ENCODE data around the gene KRT14. TPM values are rescaled to one million over a fixed set of nuclear protein-coding genes. Genes with fewer than 3 reads are reported as not detected.
"Not testable (repeated sequence)": the region's sequence is repeated elsewhere in the genome, so short reads cannot be mapped to it uniquely, and the experiment has no call there.

The KRT14 gene
- total RNA-seq, 2 donors from 2014 or later = 1.3 to 2.0 TPM

DNA sequence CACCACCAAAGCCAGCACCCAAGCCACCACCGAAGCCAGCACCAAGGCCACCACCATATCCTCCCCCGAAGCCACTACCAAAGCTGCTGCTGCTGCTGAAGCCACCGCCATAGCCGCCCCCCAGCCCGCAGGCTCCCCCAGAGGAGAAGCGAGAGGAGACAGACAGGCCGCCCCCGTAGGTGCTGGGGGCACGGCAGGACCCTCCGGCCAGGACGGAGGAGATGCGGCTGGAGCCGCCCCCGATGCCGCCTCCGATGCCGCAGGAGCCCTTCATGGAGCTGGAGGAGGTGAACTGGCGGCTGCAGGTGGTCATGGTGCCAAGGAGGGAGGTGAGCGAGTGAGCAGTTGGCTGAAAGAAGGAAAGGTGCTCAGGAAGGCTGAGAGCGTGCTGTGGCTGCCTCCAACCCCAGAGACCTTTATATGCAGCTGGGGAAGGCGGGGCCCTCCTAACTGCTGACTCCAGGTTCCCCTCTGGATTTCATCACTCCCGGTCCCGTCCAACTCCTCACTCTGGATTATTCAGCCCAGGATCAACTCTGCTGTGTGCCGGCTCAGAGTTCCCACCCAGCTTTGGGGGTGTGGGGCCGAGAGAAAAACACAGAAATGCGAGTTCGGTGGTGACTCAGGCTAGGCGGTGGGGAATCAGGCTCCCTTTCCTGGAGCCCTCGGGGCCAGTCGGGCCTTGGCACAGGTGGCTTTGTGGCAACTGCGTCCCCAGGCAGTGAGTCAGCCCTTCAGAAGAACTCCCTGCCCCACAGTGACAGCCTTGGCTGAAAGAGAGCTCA lies 25.9 kb upstream of the KRT14 start, which contains the start of gene KRT16:
KRT16 (minus strand) TSS at position 392 of the 785 bp plus-strand sequence; CDS start at position 313, 79 bp downstream.
- DNase-seq (ENCODE audit: low spot score) = peak; percentile 84

DNA sequence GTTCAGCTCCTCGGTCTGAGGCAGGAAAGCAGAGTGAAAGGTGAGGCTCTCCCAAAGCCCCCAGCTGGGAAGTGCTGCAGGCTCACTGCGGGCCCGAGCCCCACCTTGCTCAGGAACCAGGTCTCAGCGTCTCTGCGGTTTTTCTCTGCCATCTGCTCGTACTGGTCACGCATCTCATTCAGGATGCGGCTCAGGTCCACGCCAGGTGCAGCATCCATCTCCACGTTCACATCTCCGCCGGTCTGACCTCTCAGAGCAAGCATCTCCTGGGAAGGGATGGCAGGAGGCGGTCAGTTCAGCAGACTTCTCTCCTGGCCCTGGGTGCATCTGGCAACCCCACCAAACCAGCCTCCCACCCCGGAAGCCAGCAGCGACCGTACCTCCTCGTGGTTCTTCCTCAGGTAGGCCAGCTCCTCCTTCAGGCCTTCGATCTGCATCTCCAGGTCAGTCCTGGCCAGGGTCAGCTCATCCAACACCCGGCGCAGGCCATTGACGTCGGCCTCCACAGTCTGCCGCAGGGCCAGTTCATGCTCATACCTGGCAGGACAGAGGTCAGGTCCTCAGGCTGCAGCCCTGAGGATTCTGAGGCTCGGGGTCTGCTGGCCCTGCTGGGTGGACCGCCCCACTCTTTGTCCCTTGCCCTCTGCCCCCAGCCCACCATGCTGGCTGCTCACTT lies 24.4 kb upstream of the KRT14 start:
- DNase-seq (ENCODE audit: low spot score) = peak; percentile 62
- intact Hi-C loops (cut with DNase I) = no loop called here

More for the DNA sequence above, 25.9 kb upstream of the KRT14 start, which contains the start of gene KRT16:
- intact Hi-C loops (cut with DNase I) = not testable (repeated sequence)

DNA sequence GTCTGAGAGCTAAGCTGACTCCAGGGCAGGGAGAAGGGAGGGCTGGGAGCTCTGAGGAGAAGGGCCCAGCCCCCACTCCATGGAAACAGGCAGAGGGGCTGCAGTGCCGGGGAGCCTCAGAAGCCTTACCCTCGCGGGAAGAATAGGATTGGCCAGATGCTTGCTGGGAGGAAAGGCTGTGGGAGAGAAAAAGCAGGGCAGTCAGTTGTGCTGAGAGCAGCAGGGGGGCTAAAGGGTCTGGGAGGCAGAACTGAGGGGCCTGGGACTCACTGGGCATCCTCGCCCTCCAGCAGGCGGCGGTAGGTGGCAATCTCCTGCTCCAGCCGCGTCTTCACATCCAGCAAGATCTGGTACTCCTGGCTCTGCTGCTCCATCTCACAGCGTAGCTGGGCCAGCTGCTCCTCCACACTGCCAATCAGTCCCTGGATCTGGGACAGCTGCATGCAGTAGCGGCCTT lies 23.4 kb upstream of the KRT14 start:
- intact Hi-C loops (cut with DNase I) = not testable (repeated sequence)
- DNase-seq (ENCODE audit: low spot score) = peak; percentile 47

DNA sequence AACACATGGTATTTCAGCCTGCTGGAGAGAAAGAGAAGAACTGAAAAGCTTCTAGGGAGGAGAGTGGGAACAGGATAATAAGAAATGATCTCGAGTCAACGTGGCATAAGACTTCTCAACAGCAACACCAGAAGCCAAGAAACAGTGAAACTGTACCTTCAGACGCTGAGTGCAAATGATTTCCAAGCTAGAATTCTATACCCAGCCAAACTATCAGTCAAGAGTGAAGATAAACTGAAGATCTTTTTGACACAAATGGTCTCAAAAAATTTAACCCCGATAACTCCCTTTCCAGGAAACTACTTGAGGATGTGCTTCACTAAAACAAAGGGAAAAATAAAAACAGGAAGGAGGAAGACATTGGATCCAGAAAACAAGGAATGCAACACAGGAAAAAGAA lies 20.2 kb upstream of the KRT14 start:
- intact Hi-C loops (cut with DNase I); DNase-seq (ENCODE audit: low spot score): not testable (repeated sequence)

DNA sequence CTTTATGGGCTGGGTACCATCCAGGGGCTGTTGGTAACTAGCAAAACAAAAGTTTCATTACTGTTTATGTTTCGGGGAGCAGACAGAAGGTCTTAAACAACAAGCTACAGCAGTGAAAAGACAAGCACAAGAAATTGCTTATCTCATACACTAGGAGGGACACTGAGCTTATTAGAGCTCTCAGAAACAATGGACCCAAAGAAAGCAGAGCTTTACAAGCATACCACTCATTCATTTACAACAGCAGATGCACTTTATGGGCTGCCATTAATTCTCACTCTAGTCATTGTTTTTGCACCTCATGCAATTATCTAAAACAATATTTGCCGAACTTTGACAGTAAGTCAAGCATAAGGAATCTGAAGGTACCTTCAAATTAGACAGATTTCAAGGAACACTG lies 15.8 kb upstream of the KRT14 start:
- intact Hi-C loops (cut with DNase I) = no loop called here
- DNase-seq (ENCODE audit: low spot score) = no peak

DNA sequence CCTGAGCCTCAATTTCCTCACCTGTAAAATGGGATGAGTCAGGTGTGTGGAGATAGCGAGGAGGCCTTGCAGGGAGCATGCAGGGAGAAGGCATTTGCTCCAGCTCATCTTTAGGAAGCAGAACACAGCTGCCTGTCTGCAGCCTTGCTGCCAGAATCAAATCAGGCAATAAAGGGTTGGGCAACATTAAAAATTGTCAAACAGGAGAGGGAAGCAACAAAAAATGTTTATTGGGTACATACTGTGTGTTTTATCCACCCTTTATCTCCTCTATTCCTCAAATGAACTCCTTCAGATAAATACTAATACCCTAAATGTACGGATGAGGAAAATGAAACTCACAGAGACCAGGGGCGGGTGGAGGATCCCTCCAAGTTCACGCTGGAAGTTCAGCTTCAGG lies 13.6 kb upstream of the KRT14 start:
- intact Hi-C loops (cut with DNase I) = no loop called here
- DNase-seq (ENCODE audit: low spot score) = peak; percentile 2

DNA sequence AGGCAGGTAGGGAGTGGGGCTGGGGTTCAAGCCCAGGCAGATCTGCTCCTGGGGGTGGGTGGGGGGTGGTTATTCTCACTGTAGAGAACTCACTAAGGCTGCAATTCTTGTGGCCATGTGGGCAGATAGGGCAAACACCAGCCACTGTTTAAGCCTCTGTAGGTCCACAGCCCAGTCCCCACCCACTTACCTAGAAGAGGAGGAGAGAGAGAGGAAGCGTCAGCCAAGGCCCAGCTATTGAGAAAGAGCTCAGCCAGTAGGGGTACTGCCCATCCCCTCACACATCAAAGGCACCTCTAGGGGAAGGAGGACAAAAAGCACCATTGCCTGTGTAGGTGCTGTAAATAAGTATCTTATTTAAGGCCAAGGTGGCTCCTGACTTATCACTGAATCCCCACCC lies 13.0 kb upstream of the KRT14 start:
- no peak for DNase-seq (ENCODE audit: low spot score)
- intact Hi-C loops (cut with DNase I) = no loop called here

DNA sequence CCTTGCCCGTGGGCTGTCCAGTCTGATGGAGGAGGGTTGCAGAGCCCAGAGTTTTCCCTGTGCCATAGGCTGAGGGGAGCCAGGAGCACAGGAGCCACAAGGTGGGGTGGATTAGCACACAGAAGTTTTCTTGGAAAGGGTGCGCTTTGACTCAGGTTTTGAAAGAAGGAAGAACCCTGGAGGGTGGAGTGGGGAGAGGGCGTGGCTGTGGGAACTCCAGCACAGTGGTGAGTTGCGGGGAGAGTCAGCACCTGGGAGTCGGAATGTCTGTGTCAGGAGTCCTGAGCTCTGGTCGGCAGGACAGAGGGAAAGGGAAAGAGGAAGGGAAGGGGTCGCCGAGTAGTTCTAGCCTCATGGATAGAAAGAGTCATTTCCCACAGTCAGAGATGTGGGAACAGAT lies 8.9 kb upstream of the KRT14 start:
- DNase-seq (ENCODE audit: low spot score) = peak; percentile 18
- intact Hi-C loops (cut with DNase I) = no loop called here

DNA sequence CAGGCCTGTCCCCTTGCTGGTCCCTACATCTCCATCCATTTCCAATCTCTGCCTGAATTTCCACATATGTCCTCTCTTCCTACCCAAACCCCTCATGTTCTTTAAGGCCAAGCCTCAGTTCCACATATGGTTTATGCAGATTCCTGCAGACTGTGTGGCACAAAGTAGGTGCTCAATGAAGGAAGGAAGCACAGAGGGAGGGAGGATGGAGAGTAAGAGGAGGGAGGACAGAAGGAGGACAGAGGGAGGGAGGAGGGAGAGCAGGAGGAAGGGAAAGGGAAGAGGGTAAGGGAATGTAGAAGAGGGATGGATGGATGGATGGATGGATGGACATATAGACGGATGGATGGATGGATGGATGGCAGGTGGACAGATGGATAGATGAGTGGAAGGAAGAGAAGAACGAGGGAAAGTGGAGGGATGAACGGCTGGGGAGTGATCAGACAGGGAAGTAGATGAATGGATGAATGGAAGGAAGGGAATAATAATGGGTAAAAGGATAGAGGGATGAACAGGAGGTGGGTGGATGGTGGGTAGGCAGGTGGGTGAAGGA lies 7.7 kb upstream of the KRT14 start:
- peak; percentile 1 for DNase-seq (ENCODE audit: low spot score)
- intact Hi-C loops (cut with DNase I) = no loop called here

DNA sequence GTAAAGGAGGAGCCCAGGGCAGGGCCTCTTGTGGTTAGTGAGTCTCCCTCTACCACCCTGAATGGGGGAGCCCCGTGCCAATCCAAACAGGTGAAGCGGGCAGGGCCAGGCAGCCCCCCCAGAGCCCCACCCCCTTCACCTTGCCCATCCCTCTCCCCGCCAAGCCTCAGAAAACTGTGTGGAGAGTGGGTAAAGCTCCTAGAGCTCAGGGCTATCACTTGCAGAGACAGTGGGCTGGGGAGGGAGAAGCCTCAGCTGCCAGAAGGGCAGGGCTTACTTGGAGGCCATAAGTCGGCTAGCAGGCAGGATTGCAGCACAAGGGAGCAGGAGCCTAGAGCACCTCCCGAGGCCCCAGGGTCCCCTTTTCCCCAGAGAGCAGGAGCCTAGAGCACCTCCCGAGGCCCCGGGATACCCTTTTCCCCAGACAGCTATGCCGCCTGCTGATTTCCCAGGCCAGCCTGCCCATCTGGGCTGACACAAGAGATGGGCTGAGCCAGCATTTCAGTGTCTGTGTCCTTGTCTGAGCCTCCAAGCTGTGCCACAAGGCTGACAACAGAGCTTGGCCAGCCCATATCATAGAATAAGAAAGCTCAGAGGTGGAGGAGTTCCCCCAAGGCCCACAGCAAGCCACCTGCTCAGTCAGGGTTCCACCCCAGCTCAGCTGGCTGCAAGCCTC lies 6.7 kb upstream of the KRT14 start:
- intact Hi-C loops (cut with DNase I) = no loop called here
- DNase-seq (ENCODE audit: low spot score) = peak; percentile 48

DNA sequence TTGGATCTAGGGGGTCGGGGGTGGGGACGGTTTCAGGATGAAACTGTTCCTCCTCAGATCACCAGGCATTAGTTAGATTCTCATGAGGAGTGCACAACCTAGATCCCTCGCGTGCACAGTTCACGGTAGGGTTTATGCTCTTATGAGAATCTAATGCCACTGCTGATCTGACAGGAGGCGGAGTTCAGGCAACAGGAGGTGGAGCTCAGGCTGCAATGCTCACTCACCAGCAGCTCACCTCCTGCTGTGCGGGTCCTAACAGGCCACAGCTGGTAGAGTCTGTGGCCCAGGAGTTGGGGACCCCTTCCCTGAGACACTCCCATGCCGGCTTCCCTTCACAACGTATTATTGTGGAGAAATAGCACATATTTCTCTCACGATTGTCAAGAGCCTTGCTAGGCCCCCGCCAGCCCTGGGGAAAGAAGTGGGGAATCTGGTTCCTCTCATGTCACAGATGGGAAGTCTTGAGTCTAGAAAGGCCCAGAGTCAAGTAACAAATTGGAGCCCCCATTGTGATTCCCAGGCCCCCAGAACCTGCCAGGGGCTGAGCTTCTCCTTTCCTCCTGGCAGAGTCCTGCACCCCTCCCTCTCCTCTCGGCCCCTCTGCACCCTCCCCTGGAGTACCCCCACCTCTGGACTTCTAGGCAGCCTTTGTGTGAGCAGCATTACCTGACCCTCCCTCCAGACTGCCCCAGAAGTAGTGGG lies 6.1 kb upstream of the KRT14 start:
- intact Hi-C loops (cut with DNase I) = no loop called here
- peak; percentile 34 for DNase-seq (ENCODE audit: low spot score)

DNA sequence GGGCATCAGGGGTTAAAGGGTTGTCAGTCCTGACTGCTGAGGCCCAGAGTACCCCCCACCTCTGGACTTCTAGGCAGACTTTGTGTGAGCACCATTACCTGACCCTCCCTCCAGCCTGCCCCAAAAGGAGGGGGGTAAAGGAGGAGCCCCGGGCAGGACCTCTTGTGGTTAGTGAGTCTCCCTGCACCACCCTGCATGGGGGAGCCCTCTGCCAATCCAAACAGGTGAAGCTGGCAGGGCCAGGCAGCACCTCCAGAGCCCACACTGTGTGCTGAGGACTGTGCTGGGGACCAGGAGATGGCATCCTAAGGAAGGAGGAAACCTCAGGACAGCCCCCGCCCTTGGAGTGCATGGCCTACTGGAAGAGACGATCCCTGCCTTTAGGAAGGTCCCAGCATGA lies 2.6 kb upstream of the KRT14 start:
- intact Hi-C loops (cut with DNase I) = no loop called here
- DNase-seq (ENCODE audit: low spot score) = peak; percentile 63

DNA sequence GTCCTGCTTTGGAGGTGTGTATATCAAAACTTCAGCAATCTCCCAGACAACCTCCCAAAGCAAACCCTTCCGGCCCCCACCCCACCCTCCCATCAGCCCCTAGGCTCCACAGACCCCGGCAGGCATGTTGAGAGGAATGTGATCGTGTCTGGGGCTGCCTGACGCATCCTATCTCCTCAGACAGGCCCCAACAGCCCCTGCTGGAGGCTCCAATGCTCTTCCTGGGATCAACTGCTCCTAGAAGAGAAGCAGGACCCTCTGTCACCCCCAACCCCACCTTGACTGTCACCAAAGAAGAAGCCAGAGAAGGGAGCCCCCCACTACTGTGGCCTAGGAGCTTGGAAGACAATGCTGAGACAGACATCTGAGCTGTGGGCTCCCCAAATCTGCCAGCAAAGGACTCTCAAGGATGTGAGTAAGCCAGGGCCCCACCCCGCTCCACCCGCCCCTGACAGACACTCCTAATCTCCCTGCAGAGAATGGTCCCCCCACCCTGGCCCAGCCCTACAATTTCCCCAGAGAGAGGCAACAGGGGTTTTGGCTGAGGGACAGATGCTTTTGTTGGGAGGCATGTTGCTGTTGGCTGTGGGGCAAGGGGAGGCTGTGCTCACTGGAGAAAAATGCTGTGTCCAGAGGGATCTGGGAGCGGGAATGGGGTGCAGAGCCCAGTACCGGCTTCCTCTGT lies 1.6 kb upstream of the KRT14 start:
- intact Hi-C loops (cut with DNase I) = no loop called here
- DNase-seq (ENCODE audit: low spot score) = peak; percentile 79

DNA sequence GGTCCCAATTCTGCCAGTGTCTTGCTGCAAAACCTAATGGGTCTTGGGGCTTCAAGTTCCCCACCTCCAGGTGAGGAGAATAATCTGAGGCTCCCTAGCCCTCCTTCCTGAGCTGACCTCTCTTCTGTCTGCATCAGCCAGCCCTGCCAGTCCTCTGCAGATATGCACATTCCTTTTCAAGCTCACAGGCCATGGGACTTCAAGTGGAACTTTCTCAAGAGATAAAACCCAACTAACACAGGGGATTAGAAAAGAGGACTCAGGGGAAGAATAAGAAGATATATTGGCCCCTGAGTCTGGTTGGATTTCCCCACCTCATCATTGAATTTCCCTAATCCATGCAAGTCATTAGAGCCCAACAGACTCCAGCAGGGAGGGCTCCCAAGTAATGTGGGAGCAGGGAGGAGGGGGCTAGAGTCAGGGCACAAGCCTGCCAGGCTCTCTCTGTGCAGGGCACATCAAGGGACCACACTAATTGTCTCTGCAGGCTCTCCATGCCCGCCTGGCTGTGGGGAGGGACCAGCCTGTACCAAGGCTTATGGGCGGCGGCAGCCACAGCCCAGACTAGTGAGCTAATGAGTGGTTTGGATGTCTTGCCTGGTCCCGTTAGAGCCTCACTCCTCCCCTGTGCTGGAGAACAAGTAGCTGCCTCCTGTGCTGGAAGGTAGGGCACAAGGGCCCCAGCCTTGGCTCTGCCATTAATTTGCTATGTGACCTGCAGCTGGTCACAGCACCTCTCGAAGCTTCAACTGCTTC lies 1.2 kb downstream of the KRT14 start:
- intact Hi-C loops (cut with DNase I) = no loop called here
- peak; percentile 35 for DNase-seq (ENCODE audit: low spot score)

DNA sequence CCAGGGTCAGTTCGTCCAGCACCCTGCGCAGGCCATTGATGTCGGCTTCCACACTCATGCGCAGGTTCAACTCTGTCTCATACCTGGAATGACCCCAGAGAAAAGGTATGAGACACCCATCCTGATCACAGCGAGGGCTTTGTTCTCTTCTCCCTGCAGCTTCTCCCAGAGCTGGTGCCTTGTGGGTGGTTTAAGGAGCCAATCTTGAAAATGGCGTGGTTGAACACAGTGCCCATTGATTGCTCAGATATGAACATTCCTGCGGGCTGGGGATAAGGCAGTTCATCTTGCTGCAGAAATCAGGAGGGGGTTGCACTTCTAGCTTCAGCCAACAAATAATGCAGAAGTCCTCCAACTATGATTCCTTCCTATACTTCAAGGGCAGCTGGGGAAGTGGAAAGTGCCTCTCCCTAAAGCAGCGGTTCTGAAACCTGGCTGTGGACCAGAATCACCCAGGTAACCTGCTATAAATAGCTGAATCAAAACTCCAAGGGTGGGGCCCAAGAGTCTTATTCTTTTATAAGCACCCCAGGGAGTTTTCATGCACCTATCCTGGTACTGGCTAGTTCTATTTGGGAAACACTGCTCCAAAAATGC lies 2.3 kb downstream of the KRT14 start:
- intact Hi-C loops (cut with DNase I) = not testable (repeated sequence)
- peak; percentile 29 for DNase-seq (ENCODE audit: low spot score)

DNA sequence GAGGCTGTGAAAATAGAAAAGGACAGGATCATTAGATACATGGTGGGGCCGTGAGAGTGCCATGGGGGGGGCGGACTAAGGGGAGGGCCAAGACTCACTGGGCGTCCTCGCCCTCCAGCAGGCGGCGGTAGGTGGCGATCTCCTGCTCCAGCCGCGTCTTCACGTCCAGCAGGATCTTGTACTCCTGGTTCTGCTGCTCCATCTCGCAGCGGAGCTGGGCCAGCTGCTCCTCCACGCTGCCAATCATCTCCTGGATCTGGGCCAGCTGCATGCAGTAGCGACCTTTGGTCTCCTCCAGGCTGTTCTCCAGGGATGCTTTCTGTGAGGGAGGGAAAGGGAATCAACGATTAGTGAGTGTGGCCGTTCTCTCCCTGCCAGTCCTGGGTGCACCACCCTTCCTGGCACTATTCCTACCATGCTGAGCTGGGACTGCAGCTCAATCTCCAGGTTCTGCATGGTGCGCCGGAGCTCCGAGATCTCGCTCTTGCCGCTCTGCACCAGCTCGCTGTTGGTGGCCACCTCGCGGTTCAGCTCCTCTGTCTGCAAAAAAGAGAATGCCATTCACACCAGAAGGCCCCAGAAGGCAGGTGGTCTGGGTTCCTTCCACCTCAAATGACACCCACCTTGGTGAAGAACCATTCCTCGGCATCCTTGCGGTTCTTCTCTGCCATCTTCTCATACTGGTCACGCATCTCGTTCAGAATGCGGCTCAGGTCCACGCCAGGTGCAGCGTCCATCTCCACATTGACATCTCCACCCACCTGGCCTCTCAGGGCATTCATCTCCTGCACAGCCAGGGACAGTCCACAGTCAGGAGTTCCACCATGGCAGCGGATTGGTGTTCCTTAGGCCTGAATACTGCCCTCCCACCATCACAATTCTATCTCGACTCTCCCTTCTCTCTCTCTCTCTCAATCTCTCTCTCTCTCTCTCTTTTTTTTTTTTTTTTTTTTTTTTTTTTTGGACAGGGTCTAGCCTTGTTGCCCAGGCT lies 3.3 kb downstream of the KRT14 start:
- intact Hi-C loops (cut with DNase I) = no loop called here
- peak; percentile 65 for DNase-seq (ENCODE audit: low spot score)
